ENCODE measurements around the gene COL25A1.

- TF ChIP-seq CTCF (IDR thresholded peaks at IDR 0.05; ENCODE audit: extremely low read depth in 1 of 2, insufficient read depth in 1 of 2, low read depth in 1 of 2, low read length in 2 of 2) (no peak), GATA2 (IDR thresholded peaks at IDR 0.05; ENCODE audit: insufficient read depth, insufficient read length, low read depth, low read length) (no peak)
Observed at GRCh38 chr4:109216085-109216696, 86.3 kb downstream of the COL25A1 start.
